Ectodermal cell (in vitro differentiated cells): ENCODE data around the gene PRKCA.
"Not testable (repeated sequence)": the region's sequence is repeated elsewhere in the genome, so short reads cannot be mapped to it uniquely, and the experiment has no call there.

Source experiments
- H3K27ac ChIP-seq: 2 replicates; pipeline ENCODE4 v1.7.0; 2013; ENCODE audit warnings: mild to moderate bottlenecking, low read depth, low read length; ENCODE audit not compliant: insufficient read depth, poor library complexity, severe bottlenecking
- H3K27me3 ChIP-seq: 2 replicates; pipeline ENCODE4 v1.7.0; 2013; ENCODE audit warnings: mild to moderate bottlenecking, low read length; ENCODE audit not compliant: insufficient read depth, control insufficient read depth, poor library complexity, severe bottlenecking
- H3K36me3 ChIP-seq: one replicate; pipeline ENCODE4 v1.7.0; 2013; ENCODE audit warnings: low read length; ENCODE audit not compliant: control insufficient read depth, insufficient read depth
- H3K4me1 ChIP-seq: one replicate; pipeline ENCODE4 v1.7.0; 2013; ENCODE audit warnings: low read length; ENCODE audit not compliant: control insufficient read depth, insufficient read depth
- H3K4me3 ChIP-seq: 2 replicates; pipeline ENCODE4 v1.7.0; 2013; ENCODE audit warnings: low read depth, low read length, control low read depth; ENCODE audit not compliant: insufficient read depth
- H3K9me3 ChIP-seq: 2 replicates; pipeline ENCODE4 v1.7.0; 2013; ENCODE audit warnings: mild to moderate bottlenecking, low read length, moderate library complexity; ENCODE audit not compliant: control insufficient read depth
- WGBS, 2 experiments: methylation state at CpG; one replicate each; pipeline ENCODE4 v1.1.7; 2013; ENCODE audit warnings: missing lambda C conversion rate in 2 of 2; 5-methylcytosine and 5-hydroxymethylcytosine counted together

Gene PRKCA

GRCh38 chr17:66614469-66614868 is 312.1 kb downstream of the PRKCA start:
- no peaks in the 10 kb centered on the region for H3K9me3 ChIP-seq
- WGBS, 2 experiments: 89 to 94% methylated on average over 4 of the region's 4 CpGs

GRCh38 chr17:66619206-66619605 is 316.8 kb downstream of the PRKCA start:
- 93 to 95% methylated on average over 6 of the region's 6 CpGs for WGBS, 2 experiments
- H3K27ac ChIP-seq: no peak overlapping the region
- no peak overlapping the region for H3K4me3 ChIP-seq
- H3K36me3 ChIP-seq: no peaks in the 10 kb centered on the region
- H3K9me3 ChIP-seq: no peaks in the 10 kb centered on the region
- H3K4me1 ChIP-seq: no peaks in the 10 kb centered on the region
- no peaks in the 10 kb centered on the region for H3K27me3 ChIP-seq

More at GRCh38 chr17:66614469-66614868, 312.1 kb downstream of the PRKCA start:
- Histone ChIP-seq H3K36me3 (no peaks in the 10 kb centered on the region), H3K4me3 (no peak overlapping the region), H3K4me1 (no peaks in the 10 kb centered on the region), H3K27me3 (no peaks in the 10 kb centered on the region), H3K27ac (no peak overlapping the region)

GRCh38 chr17:66620528-66620927 is 318.1 kb downstream of the PRKCA start:
- Histone ChIP-seq H3K27me3 (no peaks in the 10 kb centered on the region), H3K36me3 (no peaks in the 10 kb centered on the region), H3K4me3 (no peak overlapping the region), H3K4me1 (no peaks in the 10 kb centered on the region), H3K9me3 (no peaks in the 10 kb centered on the region), H3K27ac (no peak overlapping the region)
- 87 to 95% methylated on average over 2 of the region's 2 CpGs for WGBS, 2 experiments

- H3K9me3 ChIP-seq, H3K36me3 ChIP-seq, H3K27me3 ChIP-seq, H3K4me3 ChIP-seq, H3K27ac ChIP-seq, H3K4me1 ChIP-seq: not testable (repeated sequence)
- WGBS, 2 experiments: 86 to 90% methylated on average over 1 to 2 of the region's 2 CpGs
These were observed 322.2 kb downstream of the PRKCA start for GRCh38 chr17:66624630-66625029.

GRCh38 chr17:66625311-66625767 is 322.9 kb downstream of the PRKCA start:
- WGBS, 2 experiments: 92 to 95% methylated on average over 1 of the region's 2 CpGs
- H3K27ac ChIP-seq: no peak overlapping the region

GRCh38 chr17:66627985-66628384 is 325.6 kb downstream of the PRKCA start:
- 87 to 95% methylated on average over 4 of the region's 4 CpGs for WGBS, 2 experiments
- Histone ChIP-seq H3K36me3 (no peaks in the 10 kb centered on the region), H3K4me3 (no peak overlapping the region), H3K9me3 (no peaks in the 10 kb centered on the region), H3K27me3 (no peaks in the 10 kb centered on the region), H3K4me1 (no peaks in the 10 kb centered on the region), H3K27ac (no peak overlapping the region)

More at GRCh38 chr17:66625311-66625767, 322.9 kb downstream of the PRKCA start:
- Histone ChIP-seq H3K4me1 (no peaks in the 10 kb centered on the region), H3K4me3 (no peak overlapping the region), H3K27me3 (no peaks in the 10 kb centered on the region), H3K9me3 (no peaks in the 10 kb centered on the region), H3K36me3 (no peaks in the 10 kb centered on the region)

GRCh38 chr17:66629762-66630161 is 327.3 kb downstream of the PRKCA start:
- Histone ChIP-seq H3K27ac (no peak overlapping the region), H3K4me3 (no peak overlapping the region), H3K36me3 (no peaks in the 10 kb centered on the region), H3K27me3 (no peaks in the 10 kb centered on the region), H3K4me1 (no peaks in the 10 kb centered on the region), H3K9me3 (no peaks in the 10 kb centered on the region)
- no CpG with 5 or more reads among the region's 3 CpGs for WGBS, 2 experiments

- H3K4me3 ChIP-seq: no peak overlapping the region
- no peaks in the 10 kb centered on the region for H3K4me1 ChIP-seq
- WGBS, 2 experiments: 90 to 98% methylated on average over 2 of the region's 2 CpGs
- no peak overlapping the region for H3K27ac ChIP-seq
- no peaks in the 10 kb centered on the region for H3K27me3 ChIP-seq
- no peaks in the 10 kb centered on the region for H3K9me3 ChIP-seq
- no peaks in the 10 kb centered on the region for H3K36me3 ChIP-seq
These were observed 328.0 kb downstream of the PRKCA start for GRCh38 chr17:66630379-66630778.

GRCh38 chr17:66630828-66631472 is 328.5 kb downstream of the PRKCA start:
- no peaks in the 10 kb centered on the region for H3K27me3 ChIP-seq
- no peaks in the 10 kb centered on the region for H3K36me3 ChIP-seq
- H3K4me3 ChIP-seq: no peak overlapping the region
- H3K27ac ChIP-seq: no peak overlapping the region
- 94 to 97% methylated on average over 3 of the region's 3 CpGs for WGBS, 2 experiments
- no peaks in the 10 kb centered on the region for H3K9me3 ChIP-seq
- peaks cover 1% of the 10 kb centered on the region for H3K4me1 ChIP-seq

GRCh38 chr17:66632731-66633130 is 330.3 kb downstream of the PRKCA start:
- WGBS, 2 experiments: 89 to 92% methylated on average over 3 of the region's 3 CpGs
- no peaks in the 10 kb centered on the region for H3K27me3 ChIP-seq
- H3K27ac ChIP-seq: no peak overlapping the region
- no peaks in the 10 kb centered on the region for H3K36me3 ChIP-seq
- H3K4me1 ChIP-seq: peaks cover 5% of the 10 kb centered on the region
- no peaks in the 10 kb centered on the region for H3K9me3 ChIP-seq
- no peak overlapping the region for H3K4me3 ChIP-seq
